SK-N-SH treated with all-trans-retinoic acid at 6 μM for 48 hours (cell line): ENCODE results near the gene VSNL1.

Experiments used
- ATAC-seq: fragments of 200-7000 bp; cut with Tn5 transposase; 3 replicates; pipeline ENCODE4 v1.9.1; 2020; ENCODE audit warnings: mild to moderate bottlenecking, moderate library complexity
- ARNTL ChIP-seq: fragments of 450-650 bp; formaldehyde crosslinking; IDR thresholded peaks from 2 replicates; pipeline ENCODE4 v1.5.0; 2020; ENCODE audit warnings: low read depth, mild to moderate bottlenecking, moderate library complexity, borderline replicate concordance
- BACH2 ChIP-seq: fragments of 250-450 bp; sonication (Bioruptor Pico); IDR thresholded peaks from 2 replicates; pipeline ENCODE4 v1.9.0; 2021; ENCODE audit warnings: mild to moderate bottlenecking, borderline replicate concordance
- CSDC2 ChIP-seq: fragments of 250-450 bp; sonication (Bioruptor Pico); IDR thresholded peaks from 2 replicates; pipeline ENCODE4 v1.5.0; 2020; ENCODE audit warnings: mild to moderate bottlenecking, moderate library complexity
- GLIS3 ChIP-seq: fragments of 250-450 bp; sonication (Bioruptor Pico); IDR thresholded peaks from 2 replicates; pipeline ENCODE4 v1.5.0; 2020; ENCODE audit warnings: mild to moderate bottlenecking, moderate library complexity
- ISL1 ChIP-seq: fragments of 250-450 bp; sonication (Bioruptor Pico); IDR thresholded peaks from 2 replicates; pipeline ENCODE4 v2.1.2; 2022; ENCODE audit warnings: mild to moderate bottlenecking, moderate library complexity
- OSR1 ChIP-seq: fragments of 250-450 bp; sonication (Bioruptor Pico); IDR thresholded peaks from 2 replicates; pipeline ENCODE4 v1.8.0; 2022; ENCODE audit warnings: moderate library complexity, mild to moderate bottlenecking, inconsistent platforms
- PPARA ChIP-seq: fragments of 250-450 bp; sonication (Bioruptor Pico); IDR thresholded peaks from 2 replicates; pipeline ENCODE4 v1.5.0; 2020; ENCODE audit warnings: mild to moderate bottlenecking, borderline replicate concordance
- RARB ChIP-seq: fragments of 250-450 bp; sonication (Bioruptor Pico); IDR thresholded peaks from 2 replicates; pipeline ENCODE4 v1.8.0; 2021; ENCODE audit warnings: mild to moderate bottlenecking, moderate library complexity
- SNAI2 ChIP-seq: fragments of 250-450 bp; sonication (Bioruptor Pico); IDR thresholded peaks from 2 replicates; pipeline ENCODE4 v1.5.0; 2020; ENCODE audit warnings: mild to moderate bottlenecking, moderate library complexity
- TCF4 ChIP-seq: fragments of 250-450 bp; sonication (Bioruptor Pico); IDR thresholded peaks from 2 replicates; pipeline ENCODE4 v1.8.0; 2021; ENCODE audit warnings: mild to moderate bottlenecking, moderate library complexity, borderline replicate concordance
- TOX ChIP-seq: fragments of 250-450 bp; sonication (Bioruptor Pico); IDR thresholded peaks from 2 replicates; pipeline ENCODE4 v1.8.0; 2021; ENCODE audit warnings: mild to moderate bottlenecking, moderate library complexity, borderline replicate concordance
- ZC3H10 ChIP-seq: fragments of 250-450 bp; sonication (Bioruptor Pico); IDR thresholded peaks from 2 replicates; pipeline ENCODE4 v1.5.1; 2021; ENCODE audit warnings: mild to moderate bottlenecking, moderate library complexity
- ZFP3 ChIP-seq: fragments of 250-450 bp; sonication (Bioruptor Pico); IDR thresholded peaks from 2 replicates; pipeline ENCODE4 v1.5.0; 2020; ENCODE audit warnings: mild to moderate bottlenecking, moderate library complexity
- ZFP30 ChIP-seq: fragments of 450-650 bp; formaldehyde crosslinking; IDR thresholded peaks from 2 replicates; pipeline ENCODE4 v1.5.0; 2022; ENCODE audit warnings: mild to moderate bottlenecking, moderate library complexity
- ZNF565 ChIP-seq: fragments of 450-650 bp; formaldehyde crosslinking; conservative IDR thresholded peaks from 2 replicates; pipeline ENCODE4 v1.5.0; 2020; ENCODE audit warnings: low read depth, mild to moderate bottlenecking, moderate library complexity
- ZNF70 ChIP-seq: fragments of 450-650 bp; formaldehyde crosslinking; IDR thresholded peaks from 2 replicates; pipeline ENCODE4 v1.5.0; 2020; ENCODE audit warnings: mild to moderate bottlenecking, moderate library complexity
- ZNF8 ChIP-seq: fragments of 450-650 bp; formaldehyde crosslinking; IDR thresholded peaks from 2 replicates; pipeline ENCODE4 v1.5.0; 2020; ENCODE audit warnings: mild to moderate bottlenecking, moderate library complexity
- TF ChIP-seq, protein P1 (sequence below): fragments of 250-450 bp; sonication (Bioruptor Pico); IDR thresholded peaks from 2 replicates; pipeline ENCODE4 v1.5.1; 2021; ENCODE audit warnings: mild to moderate bottlenecking, moderate library complexity
- TF ChIP-seq, protein P2 (sequence below): fragments of 250-450 bp; sonication (Bioruptor Pico); IDR thresholded peaks from 2 replicates; pipeline ENCODE4 v1.5.1; 2020; ENCODE audit warnings: low read depth, mild to moderate bottlenecking, moderate library complexity
- TF ChIP-seq, protein P3 (sequence below): fragments of 250-450 bp; sonication (Bioruptor Pico); IDR thresholded peaks from 2 replicates; pipeline ENCODE4 v1.5.0; 2020; ENCODE audit warnings: mild to moderate bottlenecking, moderate library complexity
- TF ChIP-seq, protein P4 (sequence below): fragments of 250-450 bp; sonication (Bioruptor Pico); IDR thresholded peaks from 2 replicates; pipeline ENCODE4 v1.8.0; 2021; ENCODE audit warnings: low read depth, mild to moderate bottlenecking, moderate library complexity, borderline replicate concordance

Gene VSNL1

DNA sequence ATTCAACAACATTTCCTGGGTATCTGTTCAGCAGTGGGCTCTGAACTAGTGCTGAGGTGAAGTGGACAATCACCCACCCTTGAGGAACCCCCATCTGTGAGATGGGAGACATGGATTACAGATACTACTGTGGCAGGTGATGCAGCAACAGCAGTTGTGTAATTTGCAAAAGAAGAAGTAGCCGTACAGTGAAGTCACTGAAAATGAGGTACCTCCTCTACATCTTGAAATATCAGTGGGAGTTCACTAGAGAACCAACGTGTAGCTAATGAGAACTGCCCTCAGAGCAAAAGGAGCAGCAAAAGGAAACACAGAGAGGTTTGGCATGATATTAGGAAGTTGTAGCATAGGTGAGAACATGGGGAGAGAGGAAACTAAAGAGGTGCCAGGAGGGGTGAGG lies 41.3 kb downstream of the VSNL1 start:
- no peak for ATAC-seq
- TF ChIP-seq SNAI2 (CRISPR knock-in tag) (no peak), PPARA (CRISPR knock-in tag) (no peak), ZC3H10 (no peak), ISL1 (CRISPR knock-in tag) (no peak), ARNTL (CRISPR knock-in tag) (no peak), OSR1 (CRISPR knock-in tag) (no peak), ZNF8 (CRISPR knock-in tag) (no peak), ZNF70 (no peak), GLIS3 (CRISPR knock-in tag) (no peak), ZFP3 (CRISPR knock-in tag) (no peak), BACH2 (no peak), TCF4 (no peak), RARB (CRISPR knock-in tag) (no peak), ZFP30 (CRISPR knock-in tag) (no peak)
- TF ChIP-seq, protein P1, sequence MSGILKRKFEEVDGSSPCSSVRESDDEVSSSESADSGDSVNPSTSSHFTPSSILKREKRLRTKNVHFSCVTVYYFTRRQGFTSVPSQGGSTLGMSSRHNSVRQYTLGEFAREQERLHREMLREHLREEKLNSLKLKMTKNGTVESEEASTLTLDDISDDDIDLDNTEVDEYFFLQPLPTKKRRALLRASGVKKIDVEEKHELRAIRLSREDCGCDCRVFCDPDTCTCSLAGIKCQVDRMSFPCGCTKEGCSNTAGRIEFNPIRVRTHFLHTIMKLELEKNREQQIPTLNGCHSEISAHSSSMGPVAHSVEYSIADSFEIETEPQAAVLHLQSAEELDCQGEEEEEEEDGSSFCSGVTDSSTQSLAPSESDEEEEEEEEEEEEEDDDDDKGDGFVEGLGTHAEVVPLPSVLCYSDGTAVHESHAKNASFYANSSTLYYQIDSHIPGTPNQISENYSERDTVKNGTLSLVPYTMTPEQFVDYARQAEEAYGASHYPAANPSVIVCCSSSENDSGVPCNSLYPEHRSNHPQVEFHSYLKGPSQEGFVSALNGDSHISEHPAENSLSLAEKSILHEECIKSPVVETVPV (CRISPR knock-in tag): no peak
- TF ChIP-seq, protein P2, sequence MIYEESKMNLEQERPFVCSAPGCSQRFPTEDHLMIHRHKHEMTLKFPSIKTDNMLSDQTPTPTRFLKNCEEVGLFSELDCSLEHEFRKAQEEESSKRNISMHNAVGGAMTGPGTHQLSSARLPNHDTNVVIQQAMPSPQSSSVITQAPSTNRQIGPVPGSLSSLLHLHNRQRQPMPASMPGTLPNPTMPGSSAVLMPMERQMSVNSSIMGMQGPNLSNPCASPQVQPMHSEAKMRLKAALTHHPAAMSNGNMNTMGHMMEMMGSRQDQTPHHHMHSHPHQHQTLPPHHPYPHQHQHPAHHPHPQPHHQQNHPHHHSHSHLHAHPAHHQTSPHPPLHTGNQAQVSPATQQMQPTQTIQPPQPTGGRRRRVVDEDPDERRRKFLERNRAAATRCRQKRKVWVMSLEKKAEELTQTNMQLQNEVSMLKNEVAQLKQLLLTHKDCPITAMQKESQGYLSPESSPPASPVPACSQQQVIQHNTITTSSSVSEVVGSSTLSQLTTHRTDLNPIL: no peak

DNA sequence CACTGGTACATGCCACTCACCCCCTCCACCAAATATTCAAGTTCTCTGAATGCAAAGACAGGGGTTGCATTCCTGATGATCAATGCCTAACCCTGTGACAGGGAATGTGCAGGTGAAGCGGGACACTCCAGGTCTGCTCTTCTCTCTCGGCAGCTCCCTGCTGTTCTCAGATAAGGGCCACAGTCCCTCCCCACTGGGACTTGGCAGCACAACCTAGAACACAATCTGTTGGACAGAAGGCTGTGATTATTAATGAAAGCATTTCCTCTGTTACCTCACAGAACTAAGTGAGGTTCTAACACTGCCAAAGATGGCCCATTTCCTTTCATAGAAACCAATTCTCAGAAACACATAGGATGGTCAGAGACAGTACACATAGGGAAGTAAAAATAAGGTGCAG lies 42.7 kb downstream of the VSNL1 start:
- no peak for ATAC-seq
- TF ChIP-seq BACH2 (no peak), ZNF565 (CRISPR knock-in tag) (no peak), CSDC2 (CRISPR knock-in tag) (no peak), TCF4 (no peak), ZNF70 (no peak), ZFP30 (CRISPR knock-in tag) (no peak), ZNF8 (CRISPR knock-in tag) (no peak), TOX (CRISPR knock-in tag) (no peak), ZC3H10 (no peak), PPARA (CRISPR knock-in tag) (no peak), OSR1 (CRISPR knock-in tag) (no peak), ARNTL (CRISPR knock-in tag) (no peak), SNAI2 (CRISPR knock-in tag) (no peak), ZFP3 (CRISPR knock-in tag) (no peak)
- TF ChIP-seq, protein P3, sequence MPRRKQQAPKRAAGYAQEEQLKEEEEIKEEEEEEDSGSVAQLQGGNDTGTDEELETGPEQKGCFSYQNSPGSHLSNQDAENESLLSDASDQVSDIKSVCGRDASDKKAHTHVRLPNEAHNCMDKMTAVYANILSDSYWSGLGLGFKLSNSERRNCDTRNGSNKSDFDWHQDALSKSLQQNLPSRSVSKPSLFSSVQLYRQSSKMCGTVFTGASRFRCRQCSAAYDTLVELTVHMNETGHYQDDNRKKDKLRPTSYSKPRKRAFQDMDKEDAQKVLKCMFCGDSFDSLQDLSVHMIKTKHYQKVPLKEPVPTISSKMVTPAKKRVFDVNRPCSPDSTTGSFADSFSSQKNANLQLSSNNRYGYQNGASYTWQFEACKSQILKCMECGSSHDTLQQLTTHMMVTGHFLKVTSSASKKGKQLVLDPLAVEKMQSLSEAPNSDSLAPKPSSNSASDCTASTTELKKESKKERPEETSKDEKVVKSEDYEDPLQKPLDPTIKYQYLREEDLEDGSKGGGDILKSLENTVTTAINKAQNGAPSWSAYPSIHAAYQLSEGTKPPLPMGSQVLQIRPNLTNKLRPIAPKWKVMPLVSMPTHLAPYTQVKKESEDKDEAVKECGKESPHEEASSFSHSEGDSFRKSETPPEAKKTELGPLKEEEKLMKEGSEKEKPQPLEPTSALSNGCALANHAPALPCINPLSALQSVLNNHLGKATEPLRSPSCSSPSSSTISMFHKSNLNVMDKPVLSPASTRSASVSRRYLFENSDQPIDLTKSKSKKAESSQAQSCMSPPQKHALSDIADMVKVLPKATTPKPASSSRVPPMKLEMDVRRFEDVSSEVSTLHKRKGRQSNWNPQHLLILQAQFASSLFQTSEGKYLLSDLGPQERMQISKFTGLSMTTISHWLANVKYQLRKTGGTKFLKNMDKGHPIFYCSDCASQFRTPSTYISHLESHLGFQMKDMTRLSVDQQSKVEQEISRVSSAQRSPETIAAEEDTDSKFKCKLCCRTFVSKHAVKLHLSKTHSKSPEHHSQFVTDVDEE (CRISPR knock-in tag): no peak
- TF ChIP-seq, protein P4, sequence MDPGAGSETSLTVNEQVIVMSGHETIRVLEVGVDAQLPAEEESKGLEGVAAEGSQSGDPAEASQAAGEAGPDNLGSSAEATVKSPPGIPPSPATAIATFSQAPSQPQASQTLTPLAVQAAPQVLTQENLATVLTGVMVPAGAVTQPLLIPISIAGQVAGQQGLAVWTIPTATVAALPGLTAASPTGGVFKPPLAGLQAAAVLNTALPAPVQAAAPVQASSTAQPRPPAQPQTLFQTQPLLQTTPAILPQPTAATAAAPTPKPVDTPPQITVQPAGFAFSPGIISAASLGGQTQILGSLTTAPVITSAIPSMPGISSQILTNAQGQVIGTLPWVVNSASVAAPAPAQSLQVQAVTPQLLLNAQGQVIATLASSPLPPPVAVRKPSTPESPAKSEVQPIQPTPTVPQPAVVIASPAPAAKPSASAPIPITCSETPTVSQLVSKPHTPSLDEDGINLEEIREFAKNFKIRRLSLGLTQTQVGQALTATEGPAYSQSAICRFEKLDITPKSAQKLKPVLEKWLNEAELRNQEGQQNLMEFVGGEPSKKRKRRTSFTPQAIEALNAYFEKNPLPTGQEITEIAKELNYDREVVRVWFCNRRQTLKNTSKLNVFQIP (CRISPR knock-in tag): no peak
- TF ChIP-seq, protein P1 (CRISPR knock-in tag): no peak

DNA sequence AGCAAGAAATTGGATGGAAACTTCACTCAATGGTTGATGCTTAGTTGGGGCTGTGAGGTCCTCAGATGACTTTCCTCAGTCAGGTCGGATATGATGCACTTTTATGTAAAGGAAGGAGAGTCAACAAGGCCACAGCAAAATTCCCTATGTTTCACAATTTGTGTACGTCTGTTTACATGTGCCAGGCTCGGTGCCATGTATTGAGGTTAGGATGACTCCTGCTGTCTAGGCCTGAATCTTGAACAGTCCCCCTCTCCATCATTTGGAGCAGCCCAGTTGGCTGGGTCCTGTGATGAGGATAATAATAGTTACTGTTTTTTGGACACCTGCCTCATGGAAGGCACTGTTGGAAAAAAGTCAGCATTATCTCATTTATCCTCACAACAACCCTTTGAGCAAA lies 43.1 kb downstream of the VSNL1 start:
- TF ChIP-seq BACH2 (no peak), SNAI2 (CRISPR knock-in tag) (no peak), ZNF8 (CRISPR knock-in tag) (no peak), ZNF565 (CRISPR knock-in tag) (no peak), GLIS3 (CRISPR knock-in tag) (no peak)
- no peak for ATAC-seq
